NOMO-1 (cell line): ENCODE results near the gene TSPAN7.

ENCODE experiments used
- DNase-seq, 2 experiments: peaks; one replicate each; lab custom pipeline; 2025; ENCODE audit not compliant: unreplicated experiment in 2 of 2; lab: John Stamatoyannopoulos, UW

Gene TSPAN7

DNA sequence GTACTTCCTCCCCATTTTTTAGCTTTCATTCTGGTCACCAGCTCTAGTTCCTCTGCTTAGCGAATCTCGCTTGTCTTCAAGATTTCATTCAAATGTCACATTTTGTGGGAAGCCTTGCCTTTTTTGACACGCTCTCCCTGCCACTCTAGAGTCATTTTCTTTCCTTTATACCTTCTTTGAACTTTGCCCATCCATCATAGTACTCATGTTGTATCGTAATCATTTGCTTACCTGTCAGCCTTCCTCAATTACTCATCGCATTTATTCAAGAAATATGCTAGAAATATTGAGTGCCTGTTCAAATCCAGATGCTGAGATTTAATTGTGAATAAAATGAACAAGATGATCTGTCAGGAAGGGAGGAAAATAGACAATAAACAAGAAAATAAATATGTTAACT, 21.8 kb downstream of the TSPAN7 start:
- no peak for DNase-seq

DNA sequence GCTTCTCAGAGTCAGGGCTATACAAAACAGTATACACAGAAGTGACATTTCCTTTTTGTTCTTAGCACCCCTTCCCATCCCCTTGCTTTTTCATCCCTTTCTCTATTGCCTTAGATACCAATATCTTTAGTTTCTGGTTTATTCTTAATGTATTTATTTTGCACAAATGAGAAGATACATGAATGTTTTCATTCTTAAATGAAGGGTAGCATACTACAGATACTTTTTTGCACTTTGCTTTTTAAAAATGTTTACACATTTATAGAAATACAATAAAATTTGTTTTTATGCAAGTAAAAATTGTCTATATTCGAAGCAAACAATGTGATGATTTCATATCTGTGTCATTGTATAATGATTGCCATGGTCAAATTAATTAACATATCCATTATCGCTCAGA, 33.1 kb downstream of the TSPAN7 start:
- DNase-seq = no peak

DNA sequence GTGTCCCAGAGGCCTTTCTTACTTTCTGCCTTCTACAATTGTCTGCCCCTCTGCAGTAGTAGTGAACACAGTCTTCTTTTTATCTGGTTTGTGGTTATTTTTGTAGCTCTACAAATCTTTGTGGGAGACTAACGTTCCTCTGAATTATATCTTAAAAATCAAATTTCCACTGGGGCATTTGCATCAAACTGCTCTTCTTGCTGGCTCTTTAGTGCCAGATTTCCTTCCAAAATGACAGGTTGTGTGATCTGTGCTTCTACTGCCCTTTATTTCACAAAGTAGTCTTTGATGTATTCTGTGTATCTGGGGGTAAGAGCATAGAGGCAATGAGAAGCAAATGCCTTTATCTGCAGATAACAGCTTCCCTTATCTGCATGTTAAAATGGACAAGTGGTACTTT, 34.5 kb downstream of the TSPAN7 start:
- DNase-seq = no peak

- no peak for DNase-seq
Observed at GRCh38 chrX:38596939-38597338, 35.6 kb downstream of the TSPAN7 start.

DNA sequence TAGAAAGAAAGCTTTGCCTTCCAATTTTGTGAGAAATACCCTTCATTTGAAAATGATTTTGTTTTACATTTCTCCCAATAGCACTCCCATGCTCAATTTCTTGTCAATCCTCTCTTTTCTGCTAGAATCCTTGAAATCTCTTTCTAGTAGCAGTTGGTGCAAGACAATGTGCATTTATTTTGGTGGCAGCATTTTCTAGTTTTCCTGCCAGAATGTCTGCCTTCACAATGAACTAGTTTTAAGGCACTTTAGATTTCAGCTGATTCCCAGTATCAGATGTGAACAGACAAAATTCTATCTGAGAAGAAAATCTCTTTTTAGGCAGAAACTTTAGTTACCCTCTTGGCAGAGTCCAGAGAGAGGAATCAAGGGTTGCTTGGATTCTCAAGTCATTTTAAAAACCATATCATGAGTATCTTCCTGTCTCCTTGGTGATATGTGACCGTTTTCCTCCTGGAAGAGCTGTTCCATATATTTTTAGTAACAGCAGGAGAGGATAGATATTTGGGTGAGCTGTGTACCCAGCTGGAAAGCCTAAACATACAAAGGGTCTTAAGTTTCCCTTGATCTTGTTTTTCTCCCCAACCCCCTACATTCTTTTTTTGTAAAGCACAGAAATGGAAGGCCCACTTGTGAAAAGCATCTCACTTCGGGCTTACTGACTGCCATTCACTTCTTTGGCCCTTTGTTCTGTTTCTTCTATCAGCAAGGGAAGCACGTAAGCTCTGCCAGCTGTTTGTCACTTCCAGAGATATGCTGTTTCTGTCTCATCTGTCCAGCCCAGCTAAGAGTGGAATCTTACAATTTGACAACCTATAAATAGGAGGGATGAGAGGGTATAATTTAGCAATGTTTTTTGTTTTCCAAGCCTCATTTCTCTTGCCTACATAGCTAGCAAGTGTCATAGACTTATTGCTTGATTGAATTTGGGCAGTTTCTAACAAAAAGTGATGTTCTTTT, 38.7 kb downstream of the TSPAN7 start:
- DNase-seq = no peak

- DNase-seq = no peak
Observed at GRCh38 chrX:38601866-38602265, 40.5 kb downstream of the TSPAN7 start.

GRCh38 chrX:38606821-38607220, 45.5 kb downstream of the TSPAN7 start:
- DNase-seq = no peak

GRCh38 chrX:38607976-38608375, 46.6 kb downstream of the TSPAN7 start:
- DNase-seq = peak in 1 of 2 experiments; percentile 7

- no peak for DNase-seq
Observed at GRCh38 chrX:38610849-38611248, 49.5 kb downstream of the TSPAN7 start.

- no peak for DNase-seq
Observed at GRCh38 chrX:38612281-38612680, 50.9 kb downstream of the TSPAN7 start.

GRCh38 chrX:38614485-38614884, 53.1 kb downstream of the TSPAN7 start:
- DNase-seq = no peak

GRCh38 chrX:38616904-38617303, 55.6 kb downstream of the TSPAN7 start:
- no peak for DNase-seq

- peak; percentile 14 to 17 for DNase-seq
Observed at GRCh38 chrX:38618180-38618579, 56.8 kb downstream of the TSPAN7 start.

DNA sequence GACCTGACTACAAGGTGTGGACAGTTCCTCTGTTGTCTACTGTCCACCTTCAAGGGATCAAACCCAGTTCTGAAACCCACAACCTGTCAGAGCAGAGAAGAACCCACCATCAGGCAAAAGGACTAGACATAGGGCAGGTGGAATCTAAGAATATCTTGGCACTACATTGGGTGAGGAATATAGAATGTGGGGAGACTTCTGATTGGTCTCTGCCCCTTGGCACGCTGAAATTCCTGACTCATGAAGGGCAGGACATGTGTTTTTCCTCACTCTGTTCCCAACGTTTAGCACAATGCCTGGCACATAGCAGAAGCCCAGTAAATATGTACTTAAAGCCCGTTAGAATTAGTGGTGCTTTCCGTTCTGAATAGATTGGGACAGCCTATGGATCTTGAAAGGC, 59.3 kb downstream of the TSPAN7 start:
- DNase-seq = no peak

DNA sequence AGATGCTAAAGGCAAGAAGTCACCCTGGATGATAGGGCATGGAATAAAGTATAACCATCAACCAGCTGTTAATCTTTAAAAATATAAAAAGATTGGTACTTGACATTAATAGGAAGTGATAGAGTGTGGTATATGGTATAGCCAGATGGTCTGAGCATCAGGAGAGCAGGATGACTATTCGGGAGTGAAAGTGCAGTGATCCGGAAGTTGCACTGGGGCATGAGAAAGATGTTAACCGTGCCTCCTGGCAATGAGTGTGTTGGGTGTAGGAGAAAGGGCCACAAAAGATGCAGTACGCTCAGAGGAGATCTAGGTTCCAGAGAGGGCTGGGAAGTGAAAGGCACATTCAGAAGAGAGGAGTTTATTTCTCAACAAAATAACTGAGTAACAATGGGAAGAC, 65.0 kb downstream of the TSPAN7 start:
- no peak for DNase-seq

DNA sequence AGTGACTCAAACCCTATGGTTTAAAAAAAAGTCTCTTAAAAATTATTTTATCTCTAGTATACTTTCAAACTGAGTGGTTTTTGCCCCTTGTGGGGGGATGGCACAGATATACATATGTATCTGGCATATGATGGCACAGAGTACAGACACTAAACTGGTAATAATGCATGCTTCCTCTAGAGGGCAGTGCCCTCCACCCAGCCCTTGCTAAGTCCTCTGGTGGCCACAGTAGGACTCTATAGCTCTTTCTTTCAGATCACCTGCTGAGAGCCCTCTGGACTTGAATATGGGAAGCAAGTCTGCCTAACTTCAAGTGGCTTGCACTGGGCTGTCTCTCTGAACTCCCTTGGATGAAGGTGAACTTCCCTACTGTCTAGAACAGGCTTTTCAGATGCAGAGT, 66.3 kb downstream of the TSPAN7 start:
- DNase-seq = peak; percentile 30 to 58

- DNase-seq = no peak
Observed at GRCh38 chrX:38628587-38628986, 67.2 kb downstream of the TSPAN7 start.

DNA sequence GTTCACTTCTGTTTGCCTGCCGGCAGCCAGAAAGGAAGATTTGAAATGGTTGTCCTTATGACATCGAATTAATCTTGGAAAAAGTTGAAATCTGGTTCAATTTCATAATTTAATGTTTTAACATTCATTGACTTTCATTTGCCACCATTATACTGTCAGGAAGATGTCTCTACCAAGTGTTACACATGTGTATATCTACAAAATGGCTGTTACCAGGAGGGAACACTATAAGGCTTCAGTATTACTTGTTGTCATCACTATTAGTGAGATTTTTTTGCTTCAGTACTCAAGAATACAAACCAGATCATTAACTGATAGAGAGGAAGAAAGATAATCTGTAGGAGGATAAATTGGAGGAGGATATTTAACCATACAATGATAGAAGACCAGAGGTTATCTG, 71.2 kb downstream of the TSPAN7 start:
- DNase-seq = no peak

DNA sequence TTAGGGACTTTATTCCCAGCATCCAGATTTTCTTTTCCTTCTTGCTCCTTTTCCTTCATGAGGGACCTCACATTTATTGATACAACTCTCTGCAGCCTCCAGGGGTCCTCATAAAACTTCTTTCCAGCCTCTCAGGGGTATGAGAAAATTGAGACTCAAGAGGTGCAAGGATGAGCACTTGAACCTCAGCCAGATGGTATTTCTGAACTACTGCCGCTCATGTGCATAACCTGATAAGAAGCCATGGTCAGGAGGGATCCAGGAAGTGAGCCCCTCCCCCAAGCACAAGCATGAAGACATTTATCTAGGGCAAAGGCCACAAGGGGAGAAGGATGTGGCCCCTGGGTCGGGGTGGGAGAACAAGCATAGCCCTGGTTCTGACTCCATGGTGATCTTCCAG, 73.3 kb downstream of the TSPAN7 start:
- no peak for DNase-seq

- DNase-seq = no peak
Observed at GRCh38 chrX:38636949-38637819, 75.8 kb downstream of the TSPAN7 start.

GRCh38 chrX:38638952-38639529, 77.7 kb downstream of the TSPAN7 start:
- no peak for DNase-seq
